Muscle of leg (tissue), 11 donors: ENCODE measurements around the gene ARHGEF7. TPM values are rescaled to one million over a fixed set of nuclear protein-coding genes. Genes with fewer than 3 reads are reported as not detected.
A peak's percentile ranks its signal among the peaks of the same experiment; 100 is the strongest.

Experiments used
- DNase-seq: peaks from one replicate; pipeline ENCODE4 v3.0.0; 2013
- H3K27ac ChIP-seq: one replicate; pipeline ENCODE4 v1.5.1; 2013; ENCODE audit warnings: mild to moderate bottlenecking, low read length, control low read depth
- H3K27me3 ChIP-seq: one replicate; pipeline ENCODE4 v1.6.1; 2013; ENCODE audit warnings: low read length; ENCODE audit not compliant: control insufficient read depth, insufficient read depth
- H3K36me3 ChIP-seq: one replicate; pipeline ENCODE4 v1.6.1; 2013; ENCODE audit warnings: low read length; ENCODE audit not compliant: control insufficient read depth, insufficient read depth
- H3K4me1 ChIP-seq: one replicate; pipeline ENCODE4 v1.6.1; 2013; ENCODE audit warnings: low read length; ENCODE audit not compliant: control insufficient read depth, insufficient read depth
- H3K4me3 ChIP-seq: one replicate; pipeline ENCODE4 v1.5.1; 2013; ENCODE audit warnings: low read length, control low read depth
- H3K9me3 ChIP-seq: replicated peaks from 2 replicates; pipeline ENCODE4 v1.6.1; 2013; ENCODE audit warnings: low read depth, low read length; ENCODE audit not compliant: control insufficient read depth
- WGBS: methylation state at CpG from one replicate; pipeline ENCODE4 v1.1.5; 2013; ENCODE audit warnings: missing lambda C conversion rate; ENCODE audit not compliant: insufficient coverage; 5-methylcytosine and 5-hydroxymethylcytosine counted together
- polyA plus RNA-seq, 8 donors: library from polyadenylated mRNA; unstranded; fragments of 120-200 nt; gene quantifications; one replicate each; pipeline versions ENCODE4 v1.2.1 to v1.2.3, GENCODE V29; 2013; ENCODE audit warnings: inconsistent platforms in 1 of 8, low replicate concordance in 1 of 8; ENCODE audit not compliant: insufficient read length in 8 of 8, insufficient read depth in 1 of 8
- total RNA-seq: library from RNA; stranded (reverse); fragments of 120-200 nt; gene quantifications from one replicate; pipeline ENCODE4 v1.2.4, GENCODE V29; 2013

Gene ARHGEF7
- total and polyA plus RNA-seq, 9 donors, result 52.3 to 80.8 (median 66.7) TPM

- H3K36me3 ChIP-seq, result no peaks in the 10 kb centered on the region
- DNase-seq, result no peak
- no peaks in the 10 kb centered on the region for H3K27me3 ChIP-seq
- H3K4me3 ChIP-seq, result no peak overlapping the region
- H3K4me1 ChIP-seq, result peaks cover 20% of the 10 kb centered on the region
- WGBS, result 60% methylated on average over 1 of the region's 9 CpGs
- H3K9me3 ChIP-seq, result no peaks in the 10 kb centered on the region
- H3K27ac ChIP-seq, result peak overlapping the region; percentile 66
Observed at GRCh38 chr13:111129465-111130115, 14.5 kb downstream of the ARHGEF7 start.

GRCh38 chr13:111130116-111130508, 15.0 kb downstream of the ARHGEF7 start:
- no peak for DNase-seq
- WGBS, result 79% methylated on average over 2 of the region's 5 CpGs
- Histone ChIP-seq H3K27ac (peak overlapping the region; percentile 66), H3K9me3 (no peaks in the 10 kb centered on the region), H3K36me3 (no peaks in the 10 kb centered on the region), H3K4me1 (peaks cover 20% of the 10 kb centered on the region), H3K27me3 (no peaks in the 10 kb centered on the region), H3K4me3 (no peak overlapping the region)

- H3K27ac ChIP-seq, result peak overlapping the region; percentile 70
Observed at GRCh38 chr13:111131048-111131447, 15.9 kb downstream of the ARHGEF7 start.

GRCh38 chr13:111131611-111132010, 16.5 kb downstream of the ARHGEF7 start:
- 71% methylated on average over 4 of the region's 4 CpGs for whole genome bisulfite sequencing
- Histone ChIP-seq H3K4me3 (no peak overlapping the region), H3K9me3 (no peaks in the 10 kb centered on the region), H3K36me3 (no peaks in the 10 kb centered on the region), H3K27ac (peak overlapping the region; percentile 70), H3K4me1 (peaks cover 20% of the 10 kb centered on the region), H3K27me3 (no peaks in the 10 kb centered on the region)
- no peak for DNase-seq

More at GRCh38 chr13:111131048-111131447, 15.9 kb downstream of the ARHGEF7 start:
- Histone ChIP-seq H3K27me3 (no peaks in the 10 kb centered on the region), H3K9me3 (no peaks in the 10 kb centered on the region), H3K36me3 (no peaks in the 10 kb centered on the region), H3K4me1 (peaks cover 20% of the 10 kb centered on the region), H3K4me3 (no peak overlapping the region)
- no peak for DNase-seq
- 91% methylated on average over 10 of the region's 10 CpGs for WGBS

- H3K27me3 ChIP-seq, result no peaks in the 10 kb centered on the region
- H3K27ac ChIP-seq, result no peak overlapping the region
- no CpG with 5 or more reads among the region's 7 CpGs for WGBS
Observed at GRCh38 chr13:111132948-111133347, 17.8 kb downstream of the ARHGEF7 start.

GRCh38 chr13:111139452-111139851, 24.3 kb downstream of the ARHGEF7 start:
- no peak overlapping the region for H3K27ac ChIP-seq
- no peaks in the 10 kb centered on the region for H3K36me3 ChIP-seq
- WGBS, result 86% methylated on average over 7 of the region's 9 CpGs
- H3K27me3 ChIP-seq, result no peaks in the 10 kb centered on the region
- H3K4me3 ChIP-seq, result no peak overlapping the region
- DNase-seq, result no peak
- H3K9me3 ChIP-seq, result no peaks in the 10 kb centered on the region
- peaks cover 10% of the 10 kb centered on the region for H3K4me1 ChIP-seq

More at GRCh38 chr13:111132948-111133347, 17.8 kb downstream of the ARHGEF7 start:
- H3K4me3 ChIP-seq, result no peak overlapping the region
- DNase-seq, result no peak
- no peaks in the 10 kb centered on the region for H3K9me3 ChIP-seq
- peaks cover 20% of the 10 kb centered on the region for H3K4me1 ChIP-seq
- no peaks in the 10 kb centered on the region for H3K36me3 ChIP-seq

- no peaks in the 10 kb centered on the region for H3K9me3 ChIP-seq
- no peaks in the 10 kb centered on the region for H3K27me3 ChIP-seq
- 86% methylated on average over 5 of the region's 9 CpGs for WGBS
- H3K4me3 ChIP-seq, result no peak overlapping the region
- no peak for DNase-seq
- no peaks in the 10 kb centered on the region for H3K36me3 ChIP-seq
- H3K4me1 ChIP-seq, result peaks cover 10% of the 10 kb centered on the region
- H3K27ac ChIP-seq, result no peak overlapping the region
Observed at GRCh38 chr13:111139873-111140561, 24.9 kb downstream of the ARHGEF7 start.

- Histone ChIP-seq H3K27ac (no peak overlapping the region), H3K36me3 (no peaks in the 10 kb centered on the region), H3K9me3 (no peaks in the 10 kb centered on the region), H3K4me3 (no peak overlapping the region), H3K4me1 (peaks cover 10% of the 10 kb centered on the region), H3K27me3 (no peaks in the 10 kb centered on the region)
- 78% methylated on average over 4 of the region's 6 CpGs for WGBS
- DNase-seq, result no peak
Observed at GRCh38 chr13:111140562-111141105, 25.5 kb downstream of the ARHGEF7 start.

GRCh38 chr13:111142472-111142871, 27.4 kb downstream of the ARHGEF7 start:
- H3K4me3 ChIP-seq, result no peak overlapping the region
- H3K9me3 ChIP-seq, result no peaks in the 10 kb centered on the region
- H3K4me1 ChIP-seq, result peaks cover 10% of the 10 kb centered on the region
- WGBS, result no CpG with 5 or more reads among the region's 1 CpG
- no peak for DNase-seq
- H3K36me3 ChIP-seq, result no peaks in the 10 kb centered on the region
- no peaks in the 10 kb centered on the region for H3K27me3 ChIP-seq
- peak overlapping the region; percentile 55 for H3K27ac ChIP-seq

- H3K27ac ChIP-seq, result no peak overlapping the region
- 60% methylated on average over 1 of the region's 3 CpGs for WGBS
Observed at GRCh38 chr13:111143865-111144540, 28.9 kb downstream of the ARHGEF7 start.

More at GRCh38 chr13:111143865-111144540, 28.9 kb downstream of the ARHGEF7 start:
- H3K27me3 ChIP-seq, result no peaks in the 10 kb centered on the region
- peaks cover 10% of the 10 kb centered on the region for H3K4me1 ChIP-seq
- H3K36me3 ChIP-seq, result no peaks in the 10 kb centered on the region
- H3K4me3 ChIP-seq, result no peak overlapping the region
- H3K9me3 ChIP-seq, result no peaks in the 10 kb centered on the region
- no peak for DNase-seq
